ENCODE data around the gene CAMSAP2. TPM values are rescaled to one million over a fixed set of nuclear protein-coding genes. Genes with fewer than 3 reads are reported as not detected.
A peak's percentile ranks its signal among the peaks of the same experiment; 100 is the strongest.

Gene CAMSAP2
- total RNA-seq, 1 donor from 2014 or later: 117 TPM

GRCh38 chr1:200875416-200875815 lies 136.7 kb downstream of the CAMSAP2 start:
- no peak for DNase-seq (ENCODE audit: low spot score in 2 of 2)
- no peak for FAIRE-seq

- FAIRE-seq (no peak), DNase-seq (ENCODE audit: low spot score in 2 of 2) (no peak)
Measured at GRCh38 chr1:200877010-200877409, 138.3 kb downstream of the CAMSAP2 start.

GRCh38 chr1:200877839-200878551 lies 139.3 kb downstream of the CAMSAP2 start:
- FAIRE-seq: no peak
- DNase-seq (ENCODE audit: low spot score in 2 of 2): no peak

GRCh38 chr1:200880212-200880611 lies 141.5 kb downstream of the CAMSAP2 start:
- FAIRE-seq: no peak
- DNase-seq (ENCODE audit: low spot score in 2 of 2): no peak

- no peak for DNase-seq (ENCODE audit: low spot score in 2 of 2)
- no peak for FAIRE-seq
Measured at GRCh38 chr1:200883118-200883517, 144.4 kb downstream of the CAMSAP2 start.

- FAIRE-seq (no peak), DNase-seq (ENCODE audit: low spot score in 2 of 2) (no peak)
Measured at GRCh38 chr1:200885623-200886402, 147.1 kb downstream of the CAMSAP2 start.

- FAIRE-seq: no peak
- DNase-seq (ENCODE audit: low spot score in 2 of 2): no peak
Measured at GRCh38 chr1:200886594-200886993, 147.9 kb downstream of the CAMSAP2 start.

- no peak for FAIRE-seq
- no peak for DNase-seq (ENCODE audit: low spot score in 2 of 2)
Measured at GRCh38 chr1:200887036-200887435, 148.3 kb downstream of the CAMSAP2 start.

- DNase-seq (ENCODE audit: low spot score in 2 of 2): no peak
- FAIRE-seq: no peak
Measured at GRCh38 chr1:200887772-200888348, 149.2 kb downstream of the CAMSAP2 start.

GRCh38 chr1:200888349-200888838 lies 149.7 kb downstream of the CAMSAP2 start:
- FAIRE-seq: no peak
- no peak for DNase-seq (ENCODE audit: low spot score in 2 of 2)

- no peak for FAIRE-seq
- no peak for DNase-seq (ENCODE audit: low spot score in 2 of 2)
Measured at GRCh38 chr1:200889571-200889970, 150.9 kb downstream of the CAMSAP2 start.

GRCh38 chr1:200890027-200890426 lies 151.3 kb downstream of the CAMSAP2 start:
- FAIRE-seq (no peak), DNase-seq (ENCODE audit: low spot score in 2 of 2) (no peak)

GRCh38 chr1:200890818-200891773 lies 152.4 kb downstream of the CAMSAP2 start:
- FAIRE-seq: no peak
- DNase-seq (ENCODE audit: low spot score in 2 of 2): peak; percentile 57 to 66

GRCh38 chr1:200891774-200892157 lies 153.1 kb downstream of the CAMSAP2 start:
- no peak for DNase-seq (ENCODE audit: low spot score in 2 of 2)
- FAIRE-seq: no peak

- DNase-seq (ENCODE audit: low spot score in 2 of 2) (no peak), FAIRE-seq (no peak)
Measured at GRCh38 chr1:200892546-200892945, 153.9 kb downstream of the CAMSAP2 start.

GRCh38 chr1:200892958-200893357 lies 154.3 kb downstream of the CAMSAP2 start:
- DNase-seq (ENCODE audit: low spot score in 2 of 2) (no peak), FAIRE-seq (no peak)

GRCh38 chr1:200893411-200893901 lies 154.8 kb downstream of the CAMSAP2 start:
- no peak for DNase-seq (ENCODE audit: low spot score in 2 of 2)
- FAIRE-seq: no peak

- FAIRE-seq: no peak
Measured at GRCh38 chr1:200894712-200895442, 156.2 kb downstream of the CAMSAP2 start, which contains the start of gene INAVA. TSS of gene INAVA (plus strand) at chr1:200894900. CDS start at chr1:200898401, 3,501 bp downstream.

GRCh38 chr1:200895443-200895789 lies 156.7 kb downstream of the CAMSAP2 start:
- FAIRE-seq (no peak), DNase-seq (ENCODE audit: low spot score in 2 of 2) (no peak)

More at GRCh38 chr1:200894712-200895442, 156.2 kb downstream of the CAMSAP2 start, which contains the start of gene INAVA:
- no peak for DNase-seq (ENCODE audit: low spot score in 2 of 2)

All from frontal cortex (tissue), 4 donors.